Suprapubic skin (tissue), 4 donors: ENCODE results near the gene NDUFA3. TPM values are rescaled to one million over a fixed set of nuclear protein-coding genes. Genes with fewer than 3 reads are reported as not detected.
A peak's percentile ranks its signal among the peaks of the same experiment; 100 is the strongest.

Source experiments
- DNase-seq, 2 donors: peaks; one replicate each; pipeline ENCODE4 v3.0.0-alpha.2; 2019; ENCODE audit warnings: low spot score in 2 of 2
- H3K27ac ChIP-seq: fragments of 200-600 bp; sonication (generic); one replicate; pipeline ENCODE4 v1.5.1; 2019
- H3K27me3 ChIP-seq: fragments of 200-600 bp; sonication (generic); one replicate; pipeline ENCODE4 v1.5.1; 2019
- H3K36me3 ChIP-seq: fragments of 200-600 bp; sonication (generic); one replicate; pipeline ENCODE4 v1.5.1; 2019
- H3K4me1 ChIP-seq: fragments of 200-600 bp; sonication (generic); one replicate; pipeline ENCODE4 v1.5.1; 2019
- H3K4me3 ChIP-seq: fragments of 200-600 bp; sonication (generic); one replicate; pipeline ENCODE4 v1.5.1; 2019; ENCODE audit warnings: mild to moderate bottlenecking
- H3K9me3 ChIP-seq: fragments of 200-600 bp; sonication (generic); one replicate; pipeline ENCODE4 v1.5.1; 2019
- EP300 ChIP-seq: sonication (generic); formaldehyde crosslinking; IDR thresholded peaks from one replicate; pipeline ENCODE4 v1.6.1; 2017; ENCODE audit warnings: antibody characterized with exemption
- POLR2A ChIP-seq, 2 donors: fragments of 450-650 bp; IDR thresholded peaks; one replicate each; pipeline ENCODE4 v1.6.1; 2017; ENCODE audit warnings: antibody characterized with exemption in 2 of 2, mild to moderate bottlenecking in 2 of 2, moderate library complexity in 2 of 2
- POLR2AphosphoS5 ChIP-seq, 3 donors: sonication (generic); formaldehyde crosslinking; IDR thresholded peaks; one replicate each; pipeline ENCODE4 v1.6.1; 2017; ENCODE audit warnings: antibody characterized with exemption in 3 of 3
- WGBS: methylation state at CpG from one replicate; pipeline ENCODE4 v1.1.5; 2018; 5-methylcytosine and 5-hydroxymethylcytosine counted together
- total RNA-seq, 4 donors: library from RNA; depleted of rRNA; stranded (reverse); fragments of >200 nt; gene quantifications; one replicate each; pipeline ENCODE4 v1.1.0, GENCODE V29; 2016
- TF ChIP-seq, protein P1 (sequence below), 2 donors: fragments of 200-600 bp in 1 of 2; fragments of 450-650 bp in 1 of 2; sonication (generic) in 1 of 2; IDR thresholded peaks; one replicate each; pipeline ENCODE4 v1.5.1; 2016 to 2019; ENCODE audit warnings: antibody characterized with exemption in 2 of 2, mild to moderate bottlenecking in 1 of 2, moderate library complexity in 1 of 2

The NDUFA3 gene
- total RNA-seq, 4 donors from 2014 or later, result 23.1 to 71.9 (median 46.4) TPM

DNA sequence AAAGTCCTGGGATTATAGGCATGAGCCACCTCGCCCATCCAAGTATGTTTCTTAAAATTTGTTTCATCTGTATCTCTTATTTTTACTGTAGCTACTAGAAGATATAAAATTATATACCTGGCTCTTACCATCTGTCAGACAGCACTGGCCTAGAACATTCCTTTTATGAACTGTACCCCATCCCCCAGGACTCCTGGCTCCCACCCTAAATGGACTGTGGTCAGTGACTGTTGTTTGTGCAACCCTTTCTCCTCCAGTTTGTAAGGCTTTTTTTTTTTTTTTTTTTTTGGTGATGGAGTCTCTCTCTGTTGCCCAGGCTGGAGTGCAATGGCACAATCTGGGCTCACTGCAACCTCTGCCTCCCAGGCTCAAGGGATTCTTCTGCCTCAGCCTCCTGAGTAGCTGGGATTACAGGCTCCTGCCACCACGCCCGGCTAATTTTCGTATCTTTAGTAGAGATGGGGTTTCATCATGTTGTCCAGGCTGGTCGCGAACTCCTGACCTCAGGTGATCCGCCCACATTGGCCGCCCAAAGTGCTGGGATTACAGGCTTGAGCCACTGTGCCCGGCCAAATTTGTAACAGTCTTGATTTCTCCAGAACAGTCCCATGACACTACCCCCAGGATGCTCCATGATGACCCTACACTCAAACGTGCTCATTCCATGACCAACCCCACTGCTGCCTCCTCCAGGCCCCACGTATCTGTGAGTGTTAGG is 2.5 kb downstream of the NDUFA3 start:
- no peak for TF ChIP-seq POLR2AphosphoS5 (IDR thresholded peaks at IDR 0.05)
- no peak for TF ChIP-seq EP300
- TF ChIP-seq, protein P1, sequence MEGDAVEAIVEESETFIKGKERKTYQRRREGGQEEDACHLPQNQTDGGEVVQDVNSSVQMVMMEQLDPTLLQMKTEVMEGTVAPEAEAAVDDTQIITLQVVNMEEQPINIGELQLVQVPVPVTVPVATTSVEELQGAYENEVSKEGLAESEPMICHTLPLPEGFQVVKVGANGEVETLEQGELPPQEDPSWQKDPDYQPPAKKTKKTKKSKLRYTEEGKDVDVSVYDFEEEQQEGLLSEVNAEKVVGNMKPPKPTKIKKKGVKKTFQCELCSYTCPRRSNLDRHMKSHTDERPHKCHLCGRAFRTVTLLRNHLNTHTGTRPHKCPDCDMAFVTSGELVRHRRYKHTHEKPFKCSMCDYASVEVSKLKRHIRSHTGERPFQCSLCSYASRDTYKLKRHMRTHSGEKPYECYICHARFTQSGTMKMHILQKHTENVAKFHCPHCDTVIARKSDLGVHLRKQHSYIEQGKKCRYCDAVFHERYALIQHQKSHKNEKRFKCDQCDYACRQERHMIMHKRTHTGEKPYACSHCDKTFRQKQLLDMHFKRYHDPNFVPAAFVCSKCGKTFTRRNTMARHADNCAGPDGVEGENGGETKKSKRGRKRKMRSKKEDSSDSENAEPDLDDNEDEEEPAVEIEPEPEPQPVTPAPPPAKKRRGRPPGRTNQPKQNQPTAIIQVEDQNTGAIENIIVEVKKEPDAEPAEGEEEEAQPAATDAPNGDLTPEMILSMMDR (IDR thresholded peaks at IDR 0.05), result no peak
- no peak for TF ChIP-seq POLR2A (IDR thresholded peaks at IDR 0.05)
- WGBS, result 82% methylated on average over 11 of the region's 11 CpGs
- H3K4me1 ChIP-seq, result peaks cover 14% of the 10 kb centered on the region

GRCh38 chr19:54105796-54106195 is 3.1 kb downstream of the NDUFA3 start:
- Histone ChIP-seq H3K27ac (no peak overlapping the region), H3K9me3 (no peaks in the 10 kb centered on the region), H3K36me3 (peaks cover 56% of the 10 kb centered on the region), H3K27me3 (no peaks in the 10 kb centered on the region), H3K4me3 (no peak overlapping the region), H3K4me1 (peaks cover 14% of the 10 kb centered on the region)
- no peak for DNase-seq
- 94% methylated on average over 10 of the region's 10 CpGs for WGBS
- no peak for TF ChIP-seq POLR2A (IDR thresholded peaks at IDR 0.05)
- no peak for TF ChIP-seq EP300
- TF ChIP-seq, protein P1 (IDR thresholded peaks at IDR 0.05), result no peak
- no peak for TF ChIP-seq POLR2AphosphoS5 (IDR thresholded peaks at IDR 0.05)

More for the DNA sequence above, 2.5 kb downstream of the NDUFA3 start:
- no peaks in the 10 kb centered on the region for H3K27me3 ChIP-seq
- H3K4me3 ChIP-seq, result no peak overlapping the region
- no peak overlapping the region for H3K27ac ChIP-seq
- peaks cover 50% of the 10 kb centered on the region for H3K36me3 ChIP-seq
- H3K9me3 ChIP-seq, result no peaks in the 10 kb centered on the region
- peak in 1 of 2 donors; percentile 26 for DNase-seq

GRCh38 chr19:54106716-54107115 is 4.1 kb downstream of the NDUFA3 start:
- peaks cover 14% of the 10 kb centered on the region for H3K4me1 ChIP-seq
- H3K9me3 ChIP-seq, result no peaks in the 10 kb centered on the region
- H3K36me3 ChIP-seq, result peaks cover 59% of the 10 kb centered on the region
- 87% methylated on average over 15 of the region's 15 CpGs for WGBS
- DNase-seq, result peak in 1 of 2 donors; percentile 72
- no peak overlapping the region for H3K4me3 ChIP-seq
- no peak for TF ChIP-seq POLR2A (IDR thresholded peaks at IDR 0.05)
- no peak for TF ChIP-seq EP300
- no peak for TF ChIP-seq POLR2AphosphoS5 (IDR thresholded peaks at IDR 0.05)
- TF ChIP-seq, protein P1 (IDR thresholded peaks at IDR 0.05), result no peak
- H3K27ac ChIP-seq, result no peak overlapping the region
- no peaks in the 10 kb centered on the region for H3K27me3 ChIP-seq

GRCh38 chr19:54107876-54108490 is 5.3 kb downstream of the NDUFA3 start:
- WGBS, result 75% methylated on average over 17 of the region's 21 CpGs
- no peak overlapping the region for H3K27ac ChIP-seq
- H3K4me3 ChIP-seq, result no peak overlapping the region
- TF ChIP-seq EP300, result no peak
- TF ChIP-seq, protein P1 (IDR thresholded peaks at IDR 0.05), result no peak
- no peak for TF ChIP-seq POLR2A (IDR thresholded peaks at IDR 0.05)
- TF ChIP-seq POLR2AphosphoS5 (IDR thresholded peaks at IDR 0.05), result no peak
- H3K27me3 ChIP-seq, result no peaks in the 10 kb centered on the region
- peaks cover 63% of the 10 kb centered on the region for H3K36me3 ChIP-seq
- peaks cover 9% of the 10 kb centered on the region for H3K4me1 ChIP-seq
- no peak for DNase-seq
- no peaks in the 10 kb centered on the region for H3K9me3 ChIP-seq

- H3K4me3 ChIP-seq, result no peak overlapping the region
- 70% methylated on average over 7 of the region's 7 CpGs for WGBS
- TF ChIP-seq POLR2AphosphoS5 (IDR thresholded peaks at IDR 0.05) (no peak), POLR2A (IDR thresholded peaks at IDR 0.05) (no peak), EP300 (no peak)
- TF ChIP-seq, protein P1 (IDR thresholded peaks at IDR 0.05), result no peak
- peaks cover 4% of the 10 kb centered on the region for H3K4me1 ChIP-seq
- H3K9me3 ChIP-seq, result no peaks in the 10 kb centered on the region
- H3K27me3 ChIP-seq, result no peaks in the 10 kb centered on the region
- no peak overlapping the region for H3K27ac ChIP-seq
- DNase-seq, result no peak
- peaks cover 63% of the 10 kb centered on the region for H3K36me3 ChIP-seq
These were observed 5.8 kb downstream of the NDUFA3 start for GRCh38 chr19:54108496-54108895.
